Omental fat pad (tissue), 4 donors: Measurements from ENCODE around the gene AGT. TPM values are rescaled to one million over a fixed set of nuclear protein-coding genes. Genes with fewer than 3 reads are reported as not detected.
"Not testable (repeated sequence)": the region's sequence is repeated elsewhere in the genome, so short reads cannot be mapped to it uniquely, and the experiment has no call there.

Experiments
- ATAC-seq: fragments of 150-250 bp; one replicate; pipeline ENCODE4 v1.9.1; 2016; ENCODE audit warnings: mild to moderate bottlenecking, moderate library complexity; ENCODE audit not compliant: low FRiP score
- DNase-seq: peaks from one replicate; pipeline ENCODE4 v3.0.0-alpha.2; 2019; ENCODE audit warnings: low spot score
- total RNA-seq, 4 donors: library from RNA; depleted of rRNA; stranded (reverse); fragments of >200 nt; gene quantifications; one replicate each; pipeline ENCODE4 v1.1.0, GENCODE V29; 2016
- TF ChIP-seq, protein P1 (sequence below), 3 donors: fragments of 450-650 bp; IDR thresholded peaks; one replicate each; pipeline ENCODE4 v1.5.1; 2016 to 2017; ENCODE audit warnings: antibody characterized with exemption in 3 of 3, mild to moderate bottlenecking in 3 of 3, moderate library complexity in 2 of 3

Gene AGT
- total RNA-seq, 4 donors from 2014 or later = 2.5 to 10.7 (median 4.0) TPM

DNA sequence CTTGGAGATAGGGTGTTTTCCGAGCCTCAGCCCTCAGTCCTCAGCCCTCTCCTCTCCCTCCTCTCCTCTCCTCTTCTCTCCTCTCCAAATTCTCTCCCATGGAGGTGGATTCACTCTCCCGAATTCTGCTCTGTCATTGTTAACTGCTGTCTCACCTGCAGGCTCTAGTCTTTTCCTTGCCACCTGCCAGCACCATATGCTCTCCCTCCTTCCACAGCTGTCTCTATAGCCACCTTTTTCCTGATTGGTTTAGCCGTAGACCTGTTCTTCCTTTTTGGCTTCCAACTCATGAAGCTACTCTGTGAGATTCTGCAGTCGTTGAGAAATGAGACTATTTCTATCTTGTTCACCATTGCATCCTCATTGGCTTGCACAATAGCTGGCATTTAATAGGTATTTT, 51.9 kb downstream of the AGT start:
- no peak for DNase-seq
- TF ChIP-seq, protein P1, sequence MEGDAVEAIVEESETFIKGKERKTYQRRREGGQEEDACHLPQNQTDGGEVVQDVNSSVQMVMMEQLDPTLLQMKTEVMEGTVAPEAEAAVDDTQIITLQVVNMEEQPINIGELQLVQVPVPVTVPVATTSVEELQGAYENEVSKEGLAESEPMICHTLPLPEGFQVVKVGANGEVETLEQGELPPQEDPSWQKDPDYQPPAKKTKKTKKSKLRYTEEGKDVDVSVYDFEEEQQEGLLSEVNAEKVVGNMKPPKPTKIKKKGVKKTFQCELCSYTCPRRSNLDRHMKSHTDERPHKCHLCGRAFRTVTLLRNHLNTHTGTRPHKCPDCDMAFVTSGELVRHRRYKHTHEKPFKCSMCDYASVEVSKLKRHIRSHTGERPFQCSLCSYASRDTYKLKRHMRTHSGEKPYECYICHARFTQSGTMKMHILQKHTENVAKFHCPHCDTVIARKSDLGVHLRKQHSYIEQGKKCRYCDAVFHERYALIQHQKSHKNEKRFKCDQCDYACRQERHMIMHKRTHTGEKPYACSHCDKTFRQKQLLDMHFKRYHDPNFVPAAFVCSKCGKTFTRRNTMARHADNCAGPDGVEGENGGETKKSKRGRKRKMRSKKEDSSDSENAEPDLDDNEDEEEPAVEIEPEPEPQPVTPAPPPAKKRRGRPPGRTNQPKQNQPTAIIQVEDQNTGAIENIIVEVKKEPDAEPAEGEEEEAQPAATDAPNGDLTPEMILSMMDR (IDR thresholded peaks at IDR 0.05) = no peak
- no peak for ATAC-seq

DNA sequence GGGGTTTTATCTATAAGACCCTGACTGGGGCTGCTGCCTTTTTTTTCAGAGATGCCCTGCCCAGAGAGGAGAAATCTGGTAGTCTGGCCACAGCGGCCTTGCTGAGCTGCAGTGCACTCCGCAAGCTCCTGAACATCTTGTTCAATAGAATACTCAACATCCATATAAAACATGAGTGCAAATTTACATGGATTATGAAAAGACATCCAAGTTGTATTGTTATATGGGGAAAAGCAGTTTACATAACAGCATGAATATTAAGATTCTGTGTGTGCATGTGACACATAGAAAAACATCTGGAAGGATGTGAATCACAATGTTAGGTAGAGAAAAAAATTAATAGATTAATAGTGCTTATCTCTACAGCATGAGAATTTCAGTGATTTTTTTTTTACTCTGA, 55.2 kb downstream of the AGT start:
- TF ChIP-seq, protein P1 (IDR thresholded peaks at IDR 0.05) = no peak
- no peak for ATAC-seq
- DNase-seq = no peak

DNA sequence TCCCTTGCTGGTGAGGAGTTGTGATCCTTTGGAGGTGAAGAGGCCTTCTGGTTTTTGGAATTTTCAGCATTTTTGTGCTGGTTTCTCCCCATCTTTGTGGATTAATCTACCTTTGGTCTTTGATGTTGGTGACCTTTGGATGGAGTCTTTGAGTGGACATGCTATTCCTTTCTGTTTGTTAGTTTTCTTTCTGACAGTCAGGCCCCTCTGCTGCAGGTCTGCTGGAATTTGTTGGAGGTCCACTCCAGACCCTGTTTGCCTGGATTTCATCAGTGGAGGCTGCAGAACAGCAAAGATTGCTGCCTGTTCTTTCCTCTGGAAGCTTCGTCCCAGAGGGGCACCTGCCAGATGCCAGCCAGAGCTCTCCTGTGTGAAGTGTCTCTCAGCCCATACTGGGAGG, 55.8 kb downstream of the AGT start:
- not testable (repeated sequence) for DNase-seq, ATAC-seq

DNA sequence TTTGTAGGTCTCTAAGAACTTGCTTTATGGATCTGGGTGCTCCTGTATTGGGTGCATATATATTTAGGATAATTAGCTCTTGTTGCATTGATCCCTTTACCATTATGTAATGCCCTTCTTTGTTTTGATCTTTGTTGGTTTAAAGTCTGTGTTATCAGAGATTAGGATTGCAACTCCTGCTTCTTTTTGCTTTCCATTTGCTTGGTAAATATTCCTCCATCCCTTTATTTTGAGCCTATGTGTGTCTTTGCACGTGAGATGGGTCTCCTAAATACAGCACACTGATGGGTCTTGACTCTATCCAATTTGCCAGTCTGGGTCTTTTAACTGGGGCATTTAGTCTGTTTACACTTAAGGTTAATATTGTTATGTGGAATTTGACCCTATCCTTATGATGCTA, 57.2 kb downstream of the AGT start:
- not testable (repeated sequence) for DNase-seq, ATAC-seq

Other genes starting within 250 kb of the AGT start
- gene COG2, start 71.6 kb downstream of the AGT start, total RNA-seq = 10 to 100 TPM; 17.2 to 25.2 (median 22.9) TPM
- not detected for gene CAPN9, start 33.3 kb upstream of the AGT start, total RNA-seq
- gene C1orf198, start 154.4 kb upstream of the AGT start, total RNA-seq = 10 to 100 TPM; 32.8 to 98.4 (median 63.2) TPM